Activated T-helper 1 cell treated with anti-CD3 and anti-CD28 coated beads, Interleukin-2, amount 50 U/mL, for 16 hours (primary cell): ENCODE measurements around the gene MSX2.

Experiments
- DNase-seq, 2 donors: peaks; one replicate each; pipeline ENCODE4 v3.0.0-alpha.2; 2020; ENCODE audit warnings: low read depth in 1 of 2, low spot score in 1 of 2

Gene MSX2

GRCh38 chr5:174724484-174725260, at the start of gene MSX2:
Gene MSX2 (plus strand): TSS chr5:174724582. CDS start chr5:174724660, 78 bp downstream.
- no peak for DNase-seq

GRCh38 chr5:174675110-174675509, 49.3 kb upstream of the MSX2 start:
- DNase-seq, result no peak

- no peak for DNase-seq
Observed at GRCh38 chr5:174675916-174676315, 48.5 kb upstream of the MSX2 start.

- no peak for DNase-seq
Observed at GRCh38 chr5:174678107-174678506, 46.3 kb upstream of the MSX2 start.

GRCh38 chr5:174680901-174681565, 43.3 kb upstream of the MSX2 start:
- DNase-seq, result no peak

- no peak for DNase-seq
Observed at GRCh38 chr5:174687503-174687902, 36.9 kb upstream of the MSX2 start.

GRCh38 chr5:174688441-174689354, 35.7 kb upstream of the MSX2 start:
- DNase-seq, result no peak

- no peak for DNase-seq
Observed at GRCh38 chr5:174690271-174690670, 34.1 kb upstream of the MSX2 start.

- no peak for DNase-seq
Observed at GRCh38 chr5:174692381-174692780, 32.0 kb upstream of the MSX2 start.

- DNase-seq, result no peak
Observed at GRCh38 chr5:174692982-174693422, 31.4 kb upstream of the MSX2 start.

- DNase-seq, result no peak
Observed at GRCh38 chr5:174693697-174694385, 30.5 kb upstream of the MSX2 start.

- no peak for DNase-seq
Observed at GRCh38 chr5:174694611-174695010, 29.8 kb upstream of the MSX2 start.

GRCh38 chr5:174698156-174698555, 26.2 kb upstream of the MSX2 start:
- DNase-seq, result no peak

GRCh38 chr5:174699131-174699530, 25.3 kb upstream of the MSX2 start:
- DNase-seq, result no peak

GRCh38 chr5:174706997-174707572, 17.3 kb upstream of the MSX2 start:
- DNase-seq, result no peak

GRCh38 chr5:174707671-174708070, 16.7 kb upstream of the MSX2 start:
- no peak for DNase-seq

GRCh38 chr5:174708476-174709207, 15.7 kb upstream of the MSX2 start:
- no peak for DNase-seq

- DNase-seq, result no peak
Observed at GRCh38 chr5:174714751-174715150, 9.6 kb upstream of the MSX2 start.

GRCh38 chr5:174715804-174716203, 8.6 kb upstream of the MSX2 start:
- DNase-seq, result no peak
